Activated naive CD8-positive, alpha-beta T cell treated with anti-CD3 and anti-CD28 coated beads, Interleukin-2, amount 10 ng/mL, durations not matched to agents 7 days and 5 days (primary cell): ENCODE measurements around the gene INPP5A. TPM values are rescaled to one million over a fixed set of nuclear protein-coding genes. Genes with fewer than 3 reads are reported as not detected.

Experiments used
- ATAC-seq: fragments of 150-1000 bp; cut with Tn5 transposase; one replicate; pipeline ENCODE4 v1.10.0; 2021; ENCODE audit warnings: low read depth, moderate library complexity
- POLR2A ChIA-PET: fragments of 350-600 bp; sonication (Branson Sonifier 250); formaldehyde crosslinking; loops from one replicate; lab custom pipeline; 2021; ENCODE audit warnings: antibody characterized with exemption; lab: Charles Lee
- DNase-seq: peaks from one replicate; pipeline ENCODE4 v3.0.0; 2021
- H3K27ac Mint-ChIP-seq: one replicate; pipeline ENCODE4 v1.8.0; 2022; ENCODE audit warnings: mild to moderate bottlenecking, mixed read lengths
- H3K27me3 Mint-ChIP-seq: one replicate; pipeline ENCODE4 v1.8.0; 2022; ENCODE audit warnings: mild to moderate bottlenecking, moderate library complexity, mixed read lengths
- H3K36me3 Mint-ChIP-seq: one replicate; pipeline ENCODE4 v1.8.0; 2021; ENCODE audit warnings: mild to moderate bottlenecking, mixed read lengths
- H3K4me1 Mint-ChIP-seq: one replicate; pipeline ENCODE4 v1.8.0; 2021; ENCODE audit warnings: mixed read lengths
- H3K4me3 Mint-ChIP-seq: one replicate; pipeline ENCODE4 v1.8.0; 2022; ENCODE audit warnings: mild to moderate bottlenecking, moderate library complexity, mixed read lengths
- H3K9me3 Mint-ChIP-seq: one replicate; pipeline ENCODE4 v1.8.0; 2021; ENCODE audit warnings: mixed read lengths
- total RNA-seq, 2 experiments: library from RNA; stranded (reverse); gene quantifications; one replicate each; pipeline ENCODE4 v1.2.3, GENCODE V29; 2021

The INPP5A gene
- total RNA-seq, 2 experiments from 2014 or later = 14.1 to 15.7 TPM

- H3K36me3 Mint-ChIP-seq = no peaks in the 10 kb centered on the region
- peaks cover 2% of the 10 kb centered on the region for H3K27me3 Mint-ChIP-seq
- POLR2A ChIA-PET = no interaction called here
- H3K4me1 Mint-ChIP-seq = peaks cover 3% of the 10 kb centered on the region
- no peak overlapping the region for H3K4me3 Mint-ChIP-seq
- DNase-seq (peak; percentile 24), ATAC-seq (no peak)
- no peaks in the 10 kb centered on the region for H3K9me3 Mint-ChIP-seq
- no peak overlapping the region for H3K27ac Mint-ChIP-seq
These were observed 107.1 kb downstream of the INPP5A start for GRCh38 chr10:132644527-132645246.

- no peak for DNase-seq
- H3K9me3 Mint-ChIP-seq = no peaks in the 10 kb centered on the region
- H3K4me1 Mint-ChIP-seq = peaks cover 3% of the 10 kb centered on the region
- POLR2A ChIA-PET = no interaction called here
- no peak for ATAC-seq
- no peak overlapping the region for H3K27ac Mint-ChIP-seq
- no peaks in the 10 kb centered on the region for H3K36me3 Mint-ChIP-seq
- H3K27me3 Mint-ChIP-seq = no peaks in the 10 kb centered on the region
- H3K4me3 Mint-ChIP-seq = no peak overlapping the region
These were observed 107.6 kb downstream of the INPP5A start for GRCh38 chr10:132645247-132645530.

GRCh38 chr10:132645630-132646442, 108.2 kb downstream of the INPP5A start:
- DNase-seq = peak; percentile 24
- POLR2A ChIA-PET = no interaction called here
- no peaks in the 10 kb centered on the region for H3K36me3 Mint-ChIP-seq
- peaks cover 3% of the 10 kb centered on the region for H3K4me1 Mint-ChIP-seq
- no peak overlapping the region for H3K4me3 Mint-ChIP-seq
- no peaks in the 10 kb centered on the region for H3K27me3 Mint-ChIP-seq
- H3K27ac Mint-ChIP-seq = no peak overlapping the region
- H3K9me3 Mint-ChIP-seq = no peaks in the 10 kb centered on the region
- ATAC-seq = no peak

GRCh38 chr10:132646443-132647097, 109.0 kb downstream of the INPP5A start:
- POLR2A ChIA-PET = no interaction called here

GRCh38 chr10:132647424-132647823, 109.8 kb downstream of the INPP5A start:
- Mint-ChIP-seq H3K36me3 (no peaks in the 10 kb centered on the region), H3K4me1 (no peaks in the 10 kb centered on the region), H3K27me3 (no peaks in the 10 kb centered on the region), H3K9me3 (no peaks in the 10 kb centered on the region), H3K4me3 (no peak overlapping the region), H3K27ac (no peak overlapping the region)
- no peak for ATAC-seq
- POLR2A ChIA-PET = no interaction called here
- DNase-seq = no peak

More at GRCh38 chr10:132646443-132647097, 109.0 kb downstream of the INPP5A start:
- no peaks in the 10 kb centered on the region for H3K36me3 Mint-ChIP-seq
- H3K9me3 Mint-ChIP-seq = no peaks in the 10 kb centered on the region
- H3K27me3 Mint-ChIP-seq = no peaks in the 10 kb centered on the region
- H3K4me1 Mint-ChIP-seq = peaks cover under 1% of the 10 kb centered on the region
- ATAC-seq (no peak), DNase-seq (peak; percentile 24)
- no peak overlapping the region for H3K27ac Mint-ChIP-seq
- no peak overlapping the region for H3K4me3 Mint-ChIP-seq

- Mint-ChIP-seq H3K36me3 (no peaks in the 10 kb centered on the region), H3K4me3 (no peak overlapping the region), H3K4me1 (no peaks in the 10 kb centered on the region), H3K27ac (no peak overlapping the region), H3K9me3 (no peaks in the 10 kb centered on the region), H3K27me3 (no peaks in the 10 kb centered on the region)
- DNase-seq (no peak), ATAC-seq (no peak)
- POLR2A ChIA-PET = no interaction called here
These were observed 110.7 kb downstream of the INPP5A start for GRCh38 chr10:132648072-132648850.

GRCh38 chr10:132648851-132649528, 111.4 kb downstream of the INPP5A start:
- POLR2A ChIA-PET = no interaction called here
- no peak for ATAC-seq
- H3K9me3 Mint-ChIP-seq = no peaks in the 10 kb centered on the region
- H3K27me3 Mint-ChIP-seq = no peaks in the 10 kb centered on the region
- no peak for DNase-seq
- H3K36me3 Mint-ChIP-seq = no peaks in the 10 kb centered on the region
- no peak overlapping the region for H3K27ac Mint-ChIP-seq
- H3K4me1 Mint-ChIP-seq = no peaks in the 10 kb centered on the region
- no peak overlapping the region for H3K4me3 Mint-ChIP-seq

- Mint-ChIP-seq H3K27me3 (no peaks in the 10 kb centered on the region), H3K27ac (no peak overlapping the region), H3K4me1 (no peaks in the 10 kb centered on the region), H3K36me3 (no peaks in the 10 kb centered on the region), H3K4me3 (no peak overlapping the region), H3K9me3 (no peaks in the 10 kb centered on the region)
- POLR2A ChIA-PET = no interaction called here
- DNase-seq (no peak), ATAC-seq (no peak)
These were observed 112.2 kb downstream of the INPP5A start for GRCh38 chr10:132649651-132650360.

GRCh38 chr10:132650611-132651250, 113.1 kb downstream of the INPP5A start:
- H3K9me3 Mint-ChIP-seq = no peaks in the 10 kb centered on the region
- no peaks in the 10 kb centered on the region for H3K27me3 Mint-ChIP-seq
- DNase-seq (no peak), ATAC-seq (no peak)
- POLR2A ChIA-PET = no interaction called here
- H3K4me3 Mint-ChIP-seq = no peak overlapping the region
- H3K27ac Mint-ChIP-seq = no peak overlapping the region
- no peaks in the 10 kb centered on the region for H3K4me1 Mint-ChIP-seq
- no peaks in the 10 kb centered on the region for H3K36me3 Mint-ChIP-seq

- H3K36me3 Mint-ChIP-seq = no peaks in the 10 kb centered on the region
- H3K27me3 Mint-ChIP-seq = no peaks in the 10 kb centered on the region
- no peak overlapping the region for H3K27ac Mint-ChIP-seq
- no peaks in the 10 kb centered on the region for H3K4me1 Mint-ChIP-seq
- no peaks in the 10 kb centered on the region for H3K9me3 Mint-ChIP-seq
- no peak overlapping the region for H3K4me3 Mint-ChIP-seq
- POLR2A ChIA-PET = no interaction called here
- ATAC-seq = no peak
- DNase-seq = no peak
These were observed 114.0 kb downstream of the INPP5A start for GRCh38 chr10:132651511-132652029.

GRCh38 chr10:132652446-132652845, 114.9 kb downstream of the INPP5A start:
- ATAC-seq = no peak
- H3K9me3 Mint-ChIP-seq = no peaks in the 10 kb centered on the region
- H3K4me3 Mint-ChIP-seq = no peak overlapping the region
- no peaks in the 10 kb centered on the region for H3K27me3 Mint-ChIP-seq
- DNase-seq = no peak
- no peaks in the 10 kb centered on the region for H3K36me3 Mint-ChIP-seq
- no peaks in the 10 kb centered on the region for H3K4me1 Mint-ChIP-seq
- H3K27ac Mint-ChIP-seq = no peak overlapping the region
- POLR2A ChIA-PET = no interaction called here
